Left ventricle myocardium inferior (tissue), 1 donor: ENCODE data around the gene HEG1. TPM values are rescaled to one million over a fixed set of nuclear protein-coding genes. Genes with fewer than 3 reads are reported as not detected.

ENCODE experiments used
- DNase-seq: peaks from one replicate; pipeline ENCODE4 v3.0.0-alpha.2; 2020
- H3K27ac ChIP-seq: fragments of 200-600 bp; replicated peaks from 2 replicates; pipeline ENCODE4 v1.8.0; 2021
- H3K27me3 ChIP-seq: fragments of 200-600 bp; 2 replicates; pipeline ENCODE4 v1.8.0; 2021; ENCODE audit warnings: low read depth
- H3K36me3 ChIP-seq: fragments of 200-600 bp; 2 replicates; pipeline ENCODE4 v1.8.0; 2021
- H3K4me1 ChIP-seq: fragments of 200-600 bp; 2 replicates; pipeline ENCODE4 v1.8.0; 2021
- H3K4me3 ChIP-seq: fragments of 200-600 bp; 2 replicates; pipeline ENCODE4 v1.8.0; 2021; ENCODE audit warnings: mild to moderate bottlenecking, moderate library complexity
- H3K9me3 ChIP-seq: fragments of 200-600 bp; replicated peaks from 2 replicates; pipeline ENCODE4 v1.8.0; 2021
- CTCF ChIP-seq: fragments of 200-600 bp; IDR thresholded peaks from 2 replicates; pipeline ENCODE4 v1.8.0; 2021; ENCODE audit warnings: antibody characterized with exemption, mild to moderate bottlenecking, borderline replicate concordance
- intact Hi-C: fragments of 100-400 bp; cut with micrococcal nuclease; formaldehyde crosslinking; loops from one replicate; pipeline ENCODE4 v1.11.0; 2022
- total RNA-seq: library from RNA; stranded (reverse); fragmentation: NEBNext Ultra II Directional; extraction: Animal tissue kit (Norgen Biotek cat#: 25700); gene quantifications from one replicate; pipeline ENCODE4 v1.2.1, GENCODE V29; 2021
- donor health status: DM: no; HTN: yes; CAD: no; lungs with severe emphysema.

HEG1 gene
- total RNA-seq, 1 donor from 2014 or later: 105 TPM

- Histone ChIP-seq H3K36me3 (peaks cover 94% of the 10 kb centered on the region), H3K4me3 (no peak overlapping the region), H3K9me3 (no peaks in the 10 kb centered on the region), H3K27me3 (no peaks in the 10 kb centered on the region), H3K27ac (peak overlapping the region; percentile 69), H3K4me1 (peaks cover 85% of the 10 kb centered on the region)
- intact Hi-C loops: no loop called here
- no peak for DNase-seq
- TF ChIP-seq CTCF: no peak
These were observed 51.8 kb downstream of the HEG1 start for GRCh38 chr3:125003859-125004595.

GRCh38 chr3:125003369-125003853 lies 52.4 kb downstream of the HEG1 start:
- Histone ChIP-seq H3K9me3 (no peaks in the 10 kb centered on the region), H3K36me3 (peaks cover 93% of the 10 kb centered on the region), H3K27me3 (no peaks in the 10 kb centered on the region), H3K4me1 (peaks cover 91% of the 10 kb centered on the region), H3K4me3 (no peak overlapping the region), H3K27ac (peak overlapping the region; percentile 69)
- DNase-seq: peak; percentile 68
- intact Hi-C loops: no loop called here
- TF ChIP-seq CTCF: no peak

GRCh38 chr3:125002414-125003368 lies 53.1 kb downstream of the HEG1 start:
- DNase-seq: no peak
- no peak overlapping the region for H3K4me3 ChIP-seq
- no peaks in the 10 kb centered on the region for H3K27me3 ChIP-seq
- peaks cover 95% of the 10 kb centered on the region for H3K4me1 ChIP-seq
- H3K36me3 ChIP-seq: peaks cover 93% of the 10 kb centered on the region
- intact Hi-C loops: no loop called here
- no peak for TF ChIP-seq CTCF
- H3K9me3 ChIP-seq: no peaks in the 10 kb centered on the region
- H3K27ac ChIP-seq: peak overlapping the region; percentile 69

GRCh38 chr3:125001557-125002413 lies 54.0 kb downstream of the HEG1 start:
- Histone ChIP-seq H3K9me3 (no peaks in the 10 kb centered on the region), H3K36me3 (peaks cover 95% of the 10 kb centered on the region), H3K4me3 (no peak overlapping the region), H3K4me1 (peaks cover 99% of the 10 kb centered on the region), H3K27me3 (no peaks in the 10 kb centered on the region), H3K27ac (peak overlapping the region; percentile 69)
- no peak for TF ChIP-seq CTCF
- DNase-seq: no peak
- intact Hi-C loops: no loop called here

- H3K36me3 ChIP-seq: peaks cover 91% of the 10 kb centered on the region
- no peak for TF ChIP-seq CTCF
- H3K4me1 ChIP-seq: peaks cover 100% of the 10 kb centered on the region
- no peaks in the 10 kb centered on the region for H3K27me3 ChIP-seq
- H3K9me3 ChIP-seq: no peaks in the 10 kb centered on the region
- intact Hi-C loops: no loop called here
- H3K27ac ChIP-seq: peak overlapping the region; percentile 69
- DNase-seq: no peak
- no peak overlapping the region for H3K4me3 ChIP-seq
These were observed 55.1 kb downstream of the HEG1 start for GRCh38 chr3:125000661-125001060.
